ENCODE data around the gene INF2.

Gene INF2

DNA sequence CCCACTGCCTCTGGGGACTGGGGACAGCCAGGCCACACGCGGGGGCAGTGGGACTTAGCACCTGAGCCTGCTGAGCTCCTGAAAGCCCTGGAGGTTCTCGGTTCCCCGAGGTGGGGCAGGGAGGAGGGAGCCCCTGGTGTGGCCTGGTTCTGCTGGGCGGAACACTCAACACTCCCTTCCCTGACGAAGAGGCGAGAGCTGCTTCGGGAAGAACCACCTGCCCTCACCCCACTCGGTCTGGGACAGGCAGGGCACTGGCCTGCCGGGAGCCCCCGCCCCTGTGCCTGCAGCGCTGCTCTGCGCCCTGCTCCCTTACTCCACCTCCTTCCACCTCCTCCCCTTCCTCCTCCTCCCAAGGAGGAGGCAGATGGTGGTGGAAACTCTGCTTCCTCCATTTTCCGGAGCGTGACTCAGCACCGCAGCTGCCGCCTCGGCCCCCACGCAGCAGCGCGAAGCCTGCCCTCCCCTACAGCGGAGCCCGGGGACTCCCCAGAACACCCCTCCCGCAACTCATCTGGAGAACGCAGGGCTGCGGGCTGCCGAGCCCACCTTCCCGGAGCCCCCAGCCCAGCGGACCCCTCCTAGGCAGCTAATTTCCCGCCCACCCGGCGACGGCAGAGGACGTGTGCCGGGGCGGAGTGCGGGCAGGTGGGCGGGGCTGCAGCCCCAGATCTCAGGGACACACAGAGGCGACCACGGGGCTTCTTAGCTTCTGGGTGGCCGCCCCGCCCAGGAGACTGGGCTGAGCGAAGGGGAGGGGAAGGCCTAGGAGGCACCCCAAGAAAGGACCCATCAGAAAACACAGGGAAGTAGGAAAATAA is 11.7 kb upstream of the INF2 start:
- DNase-seq: peak; percentile 52

DNA sequence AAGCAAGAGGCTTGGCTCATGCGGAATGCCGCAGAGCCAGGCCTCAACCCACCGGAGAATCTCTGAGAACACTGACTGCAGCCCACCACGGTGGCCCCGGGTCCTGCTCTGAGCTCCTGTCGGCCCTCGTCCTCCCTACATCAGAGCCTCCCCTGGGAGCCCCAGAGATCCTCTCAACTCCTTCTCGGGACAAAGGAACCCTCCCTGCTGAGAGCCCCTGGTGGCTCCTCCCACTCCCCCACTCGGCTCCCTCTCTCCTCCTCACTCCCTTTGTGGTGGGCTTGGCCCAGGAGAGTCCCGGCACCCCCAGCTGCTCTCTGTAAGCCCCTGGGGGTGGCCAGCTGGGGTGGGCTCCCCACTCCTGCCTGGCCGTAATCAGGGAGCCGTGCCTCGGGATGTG is 11.1 kb upstream of the INF2 start:
- no peak for DNase-seq

DNA sequence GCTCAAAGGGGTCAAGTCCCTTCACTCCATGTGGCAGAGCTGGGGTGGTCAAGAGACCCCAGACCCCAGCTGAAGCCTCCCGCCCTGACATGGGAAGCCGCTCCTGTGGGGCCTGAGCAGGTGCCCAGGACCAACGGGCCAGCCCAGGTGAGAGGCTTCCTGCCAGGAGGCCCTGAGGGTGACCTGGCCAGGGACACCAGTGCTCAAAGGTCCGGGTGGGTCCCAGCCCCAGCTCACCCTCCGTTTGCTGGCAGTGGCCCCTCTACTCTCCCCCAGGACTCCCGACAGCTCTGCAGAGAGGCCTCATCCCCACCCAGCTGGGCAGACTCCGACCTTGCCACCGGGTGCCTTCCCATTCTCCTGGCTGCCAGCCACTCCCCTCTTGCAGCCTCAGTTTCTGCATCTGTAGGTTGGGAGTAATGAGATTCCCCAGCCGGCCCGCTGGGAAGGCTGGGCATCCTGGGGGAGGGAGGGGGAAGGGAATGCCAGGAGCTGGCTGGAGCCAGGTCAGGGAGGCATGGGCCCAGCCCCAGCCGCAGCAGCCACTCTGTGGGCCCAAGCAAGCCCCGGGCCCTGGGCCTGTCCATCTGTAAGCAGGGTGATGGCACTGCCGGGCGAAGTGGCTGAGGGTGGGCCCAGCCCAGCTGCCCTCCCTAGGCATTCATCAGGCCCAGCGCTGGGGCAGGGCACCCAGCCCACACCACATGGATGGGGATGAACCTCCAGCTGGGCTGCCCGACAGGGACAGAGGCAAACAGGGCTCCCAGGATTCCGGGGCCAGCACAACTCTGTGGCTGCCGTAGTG is 10.3 kb upstream of the INF2 start:
- no peak for DNase-seq

DNA sequence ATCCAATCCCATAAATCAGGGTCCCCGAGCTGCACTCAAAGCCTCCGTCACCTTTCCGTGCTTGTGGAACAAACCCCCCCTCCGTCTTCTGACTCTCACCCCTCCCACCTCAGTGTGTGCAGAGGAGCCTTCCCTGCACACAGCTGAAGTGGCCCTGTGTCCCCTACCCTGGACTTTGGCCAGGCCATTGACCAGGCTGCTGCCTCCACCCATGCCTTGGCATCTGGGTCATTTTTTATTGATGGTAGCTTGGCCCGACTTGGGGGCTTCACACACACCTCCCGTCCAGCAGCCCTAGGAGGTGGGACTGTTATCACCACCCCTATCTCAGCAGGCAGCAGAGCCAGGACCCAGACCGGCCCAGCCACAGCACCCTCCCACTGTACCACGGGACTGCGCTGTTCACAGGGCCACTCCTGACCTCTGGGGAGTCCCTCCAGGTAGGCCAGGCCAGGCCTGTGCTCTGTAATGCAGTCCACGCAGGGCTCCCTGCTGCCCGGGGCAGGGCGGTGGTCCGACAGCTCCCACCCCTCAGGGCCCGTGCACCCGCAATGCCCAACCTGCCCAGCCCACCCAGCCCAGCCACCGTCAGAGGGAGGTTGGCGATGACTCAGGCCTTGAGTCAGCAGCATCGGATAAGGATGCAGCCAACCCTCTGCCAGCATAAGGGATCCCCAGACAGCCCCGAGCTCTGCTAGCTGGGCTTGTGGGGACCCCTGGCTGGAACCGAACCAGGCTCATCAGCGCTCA is 9.2 kb upstream of the INF2 start:
- no peak for DNase-seq

DNA sequence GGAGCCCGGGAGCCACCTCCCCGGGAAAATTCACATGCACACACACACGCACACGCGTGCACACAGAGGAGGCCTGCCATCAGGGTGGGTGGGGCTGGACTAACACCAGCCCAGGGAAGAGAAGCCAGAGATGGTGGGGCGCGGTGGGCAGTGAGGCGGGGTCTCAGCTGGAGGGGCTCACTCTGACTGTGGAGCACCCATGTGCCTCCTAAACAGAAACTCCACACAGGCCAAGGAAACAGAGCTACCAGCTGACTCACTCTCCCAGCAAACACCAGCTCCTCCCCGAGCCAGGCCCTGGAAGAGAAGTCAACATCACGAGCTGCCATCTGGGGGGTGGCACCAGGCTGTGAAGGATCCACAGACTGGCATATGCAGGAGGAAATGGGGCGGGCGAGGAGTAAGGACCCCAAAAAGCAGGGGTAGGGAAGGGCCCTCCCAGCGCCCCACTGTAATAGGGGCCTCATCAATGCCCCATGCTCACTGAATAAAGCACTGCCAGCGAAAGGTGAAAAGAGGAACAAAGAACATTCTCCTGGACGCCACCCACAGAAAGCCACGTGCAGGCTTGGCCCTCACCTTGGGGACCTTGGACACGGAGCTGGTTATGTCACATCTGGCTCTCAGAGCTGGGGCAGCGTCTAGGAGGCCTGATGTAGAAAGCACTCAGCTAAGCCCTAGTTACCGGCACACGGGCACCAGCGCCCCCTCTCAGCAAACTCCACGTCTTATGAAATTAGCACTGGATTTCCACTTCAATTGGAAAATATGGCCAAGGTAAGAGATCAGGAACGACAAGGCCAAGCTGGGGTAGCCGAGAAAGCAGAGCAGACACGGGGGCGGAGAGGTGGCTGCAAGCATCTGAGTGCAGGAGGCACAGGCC is 8.4 kb upstream of the INF2 start:
- no peak for DNase-seq

DNA sequence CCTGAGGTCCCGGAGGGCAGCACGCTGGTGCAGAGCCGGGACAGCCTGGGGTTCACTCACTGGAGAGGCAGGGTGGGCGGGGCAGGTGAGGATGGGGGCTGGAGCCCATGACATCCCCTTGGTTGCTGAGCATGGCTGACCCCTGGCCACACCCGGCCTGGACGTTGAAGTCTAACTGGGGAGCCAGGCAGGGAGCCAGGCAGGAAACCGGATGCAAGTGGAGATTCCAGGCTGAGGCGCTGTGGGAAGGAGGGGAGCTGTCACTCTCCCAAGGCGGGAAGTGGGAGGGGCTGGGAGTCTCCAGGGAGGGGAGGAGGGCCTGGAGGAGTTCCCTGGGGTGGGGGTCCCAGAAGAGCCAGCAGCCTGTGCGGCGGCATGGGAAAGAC is 7.7 kb upstream of the INF2 start:
- DNase-seq: no peak

DNA sequence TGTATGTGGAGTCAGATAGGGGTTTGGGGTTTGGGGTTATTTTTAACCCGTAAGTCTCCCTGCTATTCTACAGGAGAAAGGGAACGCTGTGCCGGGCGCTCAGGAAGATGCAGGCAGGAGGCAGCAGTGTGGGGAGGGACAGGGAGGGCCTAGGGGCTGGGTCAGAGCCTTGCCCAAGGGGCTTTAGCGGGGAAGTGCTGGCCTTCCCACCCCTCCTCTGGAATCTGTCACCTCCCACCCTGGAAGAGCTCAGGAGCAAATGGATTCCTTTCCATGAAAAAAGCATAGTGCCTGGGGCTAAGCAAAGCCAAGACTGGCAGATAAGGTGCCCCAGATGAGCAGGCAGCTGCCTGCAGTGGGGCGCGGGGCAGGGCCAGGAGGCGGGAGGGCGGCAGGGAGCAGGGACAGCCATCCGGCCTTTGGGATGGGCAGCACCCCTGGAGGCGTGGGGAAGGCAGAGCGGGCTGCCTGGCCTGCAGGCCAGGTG is 7.3 kb upstream of the INF2 start:
- no peak for DNase-seq

DNA sequence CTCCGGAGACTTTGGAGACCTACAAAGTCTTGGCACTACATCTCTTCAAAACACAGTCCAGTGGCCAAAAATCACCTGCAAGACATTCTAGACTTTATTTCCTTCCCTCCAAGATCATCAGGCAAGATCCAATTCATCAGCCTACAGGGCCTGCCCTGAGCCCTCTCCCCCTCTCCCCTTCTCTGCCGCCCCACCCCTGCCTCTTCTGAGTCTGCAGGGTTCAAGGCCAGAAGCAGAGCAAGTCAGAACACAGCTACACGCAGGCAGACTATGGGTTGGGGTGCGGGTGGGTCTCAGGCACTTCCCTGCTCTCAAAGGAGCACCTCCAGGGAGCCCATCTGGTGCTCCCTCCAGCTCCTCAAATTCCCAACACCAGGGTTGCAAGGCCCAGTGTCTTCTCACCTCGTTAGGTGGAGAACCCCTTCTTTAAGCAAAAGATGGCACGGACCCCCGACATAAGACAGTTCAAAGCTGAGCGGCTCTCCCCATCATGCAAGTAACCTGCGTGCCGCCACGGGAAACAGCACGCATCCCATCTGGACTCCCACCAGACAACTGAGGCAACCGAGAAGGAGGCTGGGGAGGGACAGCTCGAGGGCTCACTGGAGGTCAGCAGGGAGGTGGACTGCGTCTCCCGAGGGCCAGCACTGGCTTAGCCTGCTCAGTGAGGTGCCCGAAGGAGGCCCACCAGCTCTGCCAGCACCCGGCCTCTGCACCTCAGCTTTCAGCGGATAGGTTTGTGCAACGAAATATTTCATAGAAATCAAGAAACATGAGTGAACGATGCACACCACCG is 5.6 kb upstream of the INF2 start:
- no peak for DNase-seq

DNA sequence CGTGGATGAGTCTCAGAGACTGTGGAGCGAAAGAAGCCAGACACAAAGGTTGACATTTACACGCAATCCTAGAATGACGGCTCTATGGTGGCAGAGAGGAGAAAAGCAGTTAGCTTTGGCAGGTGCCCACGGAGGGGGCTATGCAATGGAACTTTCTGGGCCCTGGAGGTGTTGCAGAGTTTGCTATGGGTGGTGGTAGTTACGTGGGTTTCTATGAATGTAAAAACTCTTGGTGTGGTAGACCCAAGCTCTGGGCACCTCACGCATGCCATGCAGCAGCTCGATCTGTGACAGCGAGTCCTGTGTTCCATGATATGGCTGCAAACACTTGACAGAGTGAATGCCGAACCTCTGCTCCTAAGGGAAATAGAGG is 5.0 kb upstream of the INF2 start:
- no peak for DNase-seq

DNA sequence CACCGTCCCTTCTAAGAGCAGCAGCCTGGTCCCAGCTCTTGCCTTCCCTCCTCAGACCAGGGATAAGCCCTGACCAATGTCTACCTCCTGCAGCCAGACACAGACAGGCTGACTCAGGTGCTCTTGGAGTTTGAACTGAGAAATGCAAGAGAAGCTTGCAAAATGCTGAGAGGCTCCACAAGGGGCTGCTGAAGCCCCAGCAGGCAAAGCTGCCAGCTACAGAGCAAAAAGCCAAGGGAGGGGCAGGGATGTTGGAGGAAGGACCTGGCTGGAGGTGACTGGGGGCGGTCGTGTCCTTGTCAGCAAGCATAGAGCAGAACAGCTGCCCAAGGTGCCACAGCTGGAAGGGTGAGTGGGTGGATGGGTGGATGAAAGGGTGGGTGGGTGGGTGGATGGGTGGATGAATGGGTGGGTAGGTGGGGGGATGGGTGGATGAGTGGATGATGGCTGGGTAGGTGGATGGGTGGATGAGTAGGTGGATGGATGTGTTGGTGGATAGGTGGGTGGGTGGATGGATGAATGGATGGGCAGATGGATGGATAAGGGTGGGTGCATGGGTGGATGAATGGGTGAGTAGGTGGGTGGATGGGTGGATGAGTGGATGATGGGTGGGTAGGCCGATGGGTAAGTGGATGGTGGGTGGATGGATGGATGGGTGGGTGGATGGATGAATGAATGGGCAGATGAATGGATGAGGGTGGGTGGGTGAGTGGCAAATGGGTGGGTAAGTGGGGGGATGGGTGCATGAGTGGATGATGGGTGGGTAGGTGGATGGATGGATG is 4.0 kb upstream of the INF2 start:
- DNase-seq: no peak

DNA sequence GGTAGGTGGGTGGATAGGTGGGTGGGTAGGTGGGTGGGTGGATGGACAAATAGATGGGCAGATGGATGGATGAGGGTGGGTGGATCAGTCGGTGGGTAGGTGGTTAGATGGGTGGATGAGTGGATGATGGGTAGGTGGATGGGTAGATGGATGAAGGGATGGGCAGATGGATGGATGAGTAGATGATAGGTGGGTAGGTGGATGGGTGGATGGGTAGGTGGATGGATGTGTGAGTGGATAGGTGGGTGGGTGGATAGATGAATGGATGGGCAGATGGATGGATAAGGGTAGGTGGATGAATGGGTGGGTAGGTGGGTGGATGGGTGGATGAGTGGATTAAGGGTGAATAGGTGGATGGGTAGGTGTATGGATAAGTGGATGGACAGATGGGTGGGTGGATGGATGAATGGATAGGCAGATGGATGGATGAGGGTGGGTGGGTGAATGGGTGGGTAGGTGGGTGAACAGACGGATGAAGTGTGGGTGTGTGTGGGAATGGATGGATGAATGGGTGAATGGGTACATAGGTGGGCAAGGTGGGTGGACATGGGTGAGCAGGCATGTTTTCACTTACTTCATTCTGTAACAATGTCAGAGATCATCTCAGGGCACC is 3.3 kb upstream of the INF2 start:
- no peak for DNase-seq

DNA sequence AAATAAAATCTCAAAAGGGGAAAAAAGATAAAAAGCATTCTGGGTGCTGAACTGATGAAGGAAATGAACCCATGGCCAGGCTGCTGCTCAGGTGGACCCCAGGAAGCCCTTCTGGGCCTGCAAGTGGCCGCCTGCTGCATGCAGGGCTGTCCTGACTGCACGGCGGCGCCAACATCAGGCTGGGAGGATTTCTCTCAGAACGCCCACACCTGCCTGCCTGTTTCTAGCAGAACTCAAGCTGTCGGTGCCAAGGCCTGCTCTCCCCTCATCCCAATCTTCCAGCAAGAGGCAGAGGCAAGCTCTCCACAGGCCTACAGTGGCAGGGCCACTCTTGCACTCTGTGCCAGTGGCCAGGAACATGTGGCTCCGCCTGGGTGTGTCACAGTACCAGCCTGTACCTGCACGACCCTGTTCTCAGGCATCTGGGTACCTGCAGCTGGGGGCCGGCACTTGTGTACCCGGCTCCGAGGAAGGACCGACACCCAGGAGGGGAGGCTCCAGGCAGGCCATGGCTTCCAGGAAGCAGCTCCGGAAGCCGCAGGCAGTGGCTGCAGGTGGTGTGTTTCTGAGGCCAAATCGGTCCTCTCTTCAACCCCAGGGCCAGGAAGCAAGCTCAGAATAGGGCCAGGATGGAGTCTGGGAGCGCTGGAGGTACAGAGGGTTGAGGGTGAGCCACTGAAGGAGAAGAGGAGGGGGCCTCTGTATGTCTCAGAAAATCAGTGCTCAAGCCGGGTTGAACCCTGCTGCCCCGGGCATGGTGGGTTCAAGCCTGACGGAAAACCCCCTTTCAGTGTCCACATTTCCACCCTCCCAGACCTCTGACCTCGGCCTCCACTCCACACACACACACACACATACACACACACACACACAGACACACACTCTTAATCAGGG is 2.5 kb upstream of the INF2 start:
- DNase-seq: no peak

DNA sequence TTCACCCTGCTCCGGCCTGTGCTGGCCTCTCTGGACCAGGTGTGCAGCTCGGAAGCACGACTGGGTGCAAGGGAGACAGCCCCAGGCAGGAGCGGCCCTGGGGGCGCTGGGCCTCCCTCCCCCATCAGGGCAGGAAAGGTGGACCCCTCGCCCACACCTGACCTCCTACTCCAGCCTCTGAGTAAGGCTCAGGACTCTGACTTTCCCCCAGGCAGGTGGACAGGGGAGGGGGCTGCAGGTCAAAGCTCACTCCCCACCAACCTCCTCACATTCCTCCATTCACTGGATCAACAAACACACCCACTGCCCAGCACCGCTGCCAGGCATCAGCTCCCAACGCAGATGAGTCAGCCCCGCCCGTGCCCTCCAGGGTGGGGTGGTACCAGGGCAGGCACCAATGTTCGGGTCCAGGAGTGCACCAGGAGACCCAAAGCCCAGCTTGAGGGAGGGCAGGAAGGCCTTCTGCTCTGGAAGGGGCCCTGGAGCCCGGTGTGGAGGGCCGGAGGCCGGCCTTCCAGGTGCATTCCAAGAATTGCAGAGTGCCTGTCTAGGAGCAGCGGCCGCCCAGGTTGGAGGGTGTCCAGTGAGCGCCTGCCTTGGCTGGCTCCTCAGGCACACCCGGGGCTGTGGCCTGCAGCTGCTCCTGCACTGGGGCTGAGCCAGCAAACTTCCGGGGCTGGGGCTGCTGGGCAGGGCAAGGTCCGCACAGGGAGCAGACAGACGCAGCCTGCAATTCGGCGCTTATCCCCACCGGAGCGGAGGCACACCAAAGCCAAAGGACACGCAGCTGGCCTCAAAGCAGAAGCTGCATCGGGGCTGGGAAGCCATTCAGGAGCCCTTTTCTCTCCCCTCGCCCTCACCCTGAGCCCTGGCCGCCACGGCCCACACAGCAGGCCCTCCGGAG is 1.6 kb upstream of the INF2 start:
- DNase-seq: no peak

DNA sequence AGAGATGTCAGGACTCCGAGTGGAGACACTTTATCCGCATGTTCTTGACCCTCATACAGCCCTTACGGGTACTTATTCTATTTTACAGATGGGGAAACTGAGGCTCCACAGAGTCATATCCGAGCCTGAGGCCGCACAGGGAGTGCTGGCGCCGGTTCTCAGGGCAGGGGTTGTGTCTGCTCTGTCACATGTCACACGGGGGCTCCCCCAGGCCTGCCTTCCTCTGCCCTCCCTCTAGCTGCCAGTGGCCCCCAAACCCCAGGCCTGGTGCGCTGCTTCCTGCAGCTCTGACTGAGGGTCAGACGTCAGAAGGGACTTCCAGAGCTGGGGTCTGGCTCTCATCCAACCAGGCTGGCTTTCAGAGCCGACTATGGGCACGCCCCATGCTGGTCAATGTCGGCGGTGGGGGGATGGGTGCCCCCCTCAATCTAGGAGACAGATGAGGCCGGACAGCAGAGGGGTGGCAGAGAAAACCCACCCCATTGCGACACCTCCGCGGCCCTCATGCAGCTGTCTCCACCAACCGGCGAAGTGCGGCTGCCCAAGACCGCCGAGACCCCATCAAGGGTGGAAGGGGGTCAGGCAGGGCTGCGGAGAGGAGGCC is 811 bp upstream of the INF2 start:
- DNase-seq: no peak

DNA sequence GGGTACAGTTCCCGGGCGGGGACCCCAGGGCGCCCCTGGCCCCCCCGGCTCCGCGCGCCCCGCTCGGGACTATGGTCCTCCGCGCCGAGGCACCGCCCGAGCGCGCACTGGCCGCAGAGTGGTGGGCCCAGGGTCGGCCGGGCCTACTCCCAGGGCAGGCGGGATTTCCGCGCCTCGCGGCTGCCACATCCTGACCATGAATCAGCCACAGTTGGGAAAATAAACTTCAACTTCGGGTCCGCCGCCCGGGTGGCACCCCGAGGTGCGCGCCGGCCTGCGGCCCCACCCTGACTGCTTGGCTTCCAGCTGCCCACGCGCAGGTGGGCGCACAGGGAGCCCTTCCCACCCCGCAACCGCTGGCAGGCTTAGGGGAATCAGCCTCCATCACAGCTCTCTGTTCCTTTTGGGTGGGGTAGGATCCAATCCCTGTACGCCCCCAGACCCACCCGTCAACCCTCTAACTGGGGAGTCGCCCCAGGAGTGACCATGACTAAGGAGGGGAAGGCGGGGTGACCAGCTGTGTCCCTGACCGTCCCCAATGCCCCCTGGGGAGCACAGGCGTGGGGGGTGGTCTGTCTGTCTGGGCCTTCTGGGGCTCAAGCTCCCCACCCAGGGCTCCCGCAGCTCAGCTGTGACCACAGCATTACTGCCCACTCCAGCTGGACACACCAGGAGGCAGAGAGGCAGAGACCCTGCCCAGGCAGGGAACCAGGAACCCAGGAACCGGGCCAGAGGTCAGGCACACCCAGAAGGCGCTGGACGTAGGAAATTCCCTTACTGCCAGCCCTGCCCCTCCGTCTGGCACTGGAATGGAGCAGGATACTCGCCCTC is 678 bp downstream of the INF2 start:
- DNase-seq: no peak

DNA sequence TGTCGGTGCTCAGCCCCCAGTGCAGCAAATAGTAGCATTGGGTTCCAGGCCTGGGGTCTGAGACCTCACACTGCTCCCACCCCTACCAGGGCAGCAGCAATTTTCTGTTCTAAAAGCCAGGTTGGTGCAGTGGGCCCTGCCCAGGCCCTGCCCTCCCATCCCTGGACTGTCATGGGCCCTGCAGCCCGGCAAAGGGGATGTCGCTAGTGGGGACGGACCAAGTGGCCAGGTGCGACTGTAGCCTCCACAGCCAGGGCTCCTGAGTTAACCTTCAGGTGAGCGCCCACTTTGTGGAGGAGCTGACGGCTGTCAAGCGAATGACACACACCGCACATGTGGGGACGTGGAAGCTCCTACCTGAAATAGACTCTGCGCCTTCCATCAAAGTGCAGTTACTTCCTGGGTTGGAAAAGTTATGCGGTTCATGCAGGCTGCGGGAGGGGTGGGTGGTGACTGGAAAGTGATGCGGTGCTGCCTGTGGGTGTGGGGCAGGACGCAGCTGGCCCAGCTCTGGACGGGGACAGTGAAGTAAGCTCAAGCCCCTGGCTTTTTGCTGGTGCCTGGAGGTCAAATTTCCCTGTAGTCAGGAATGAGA is 1.5 kb downstream of the INF2 start:
- DNase-seq: no peak
